Adrenal gland (tissue), 12 donors: Measurements from ENCODE around the gene SPRR2D. TPM values are rescaled to one million over a fixed set of nuclear protein-coding genes. Genes with fewer than 3 reads are reported as not detected.
"Not testable (repeated sequence)": the region's sequence is repeated elsewhere in the genome, so short reads cannot be mapped to it uniquely, and the experiment has no call there.

Experiments
- DNase-seq, 7 donors: peaks; one replicate each; pipeline ENCODE4 v3.0.0-alpha.2; 2019 to 2020
- H3K27ac ChIP-seq, 5 donors: fragments of 200-600 bp; sonication (generic) in 4 of 5; 1 replicate in 3 of 5; 2 replicates in 2 of 5; pipeline versions ENCODE4 v1.5.1 to v1.8.0; 2016 to 2020; ENCODE audit warnings: mild to moderate bottlenecking in 1 of 5
- H3K27me3 ChIP-seq: fragments of 200-600 bp; 2 replicates; pipeline ENCODE4 v1.8.0; 2021
- H3K36me3 ChIP-seq, 2 donors: fragments of 200-600 bp; replicated peaks in 1 of 2; 1 replicate in 1 of 2; 2 replicates in 1 of 2; pipeline versions ENCODE4 v1.5.1 to v1.8.0; 2018 to 2022
- H3K4me1 ChIP-seq, 2 donors: fragments of 200-600 bp; replicated peaks in 1 of 2; 1 replicate in 1 of 2; 2 replicates in 1 of 2; pipeline versions ENCODE4 v1.5.1 to v1.8.0; 2018 to 2021
- H3K4me3 ChIP-seq, 4 donors: fragments of 200-600 bp; sonication (generic) in 3 of 4; one replicate each; pipeline ENCODE4 v1.5.1; 2016 to 2018
- H3K9me3 ChIP-seq, 3 donors: fragments of 200-600 bp; sonication (generic) in 1 of 3; replicated peaks in 1 of 3; 1 replicate in 2 of 3; 2 replicates in 1 of 3; pipeline versions ENCODE4 v1.5.1 to v1.8.0; 2016 to 2021
- POLR2A ChIP-seq, 2 donors: fragments of 450-650 bp; IDR thresholded peaks; one replicate each; pipeline ENCODE4 v1.6.1; 2017; ENCODE audit warnings: antibody characterized with exemption in 2 of 2, mild to moderate bottlenecking in 2 of 2, moderate library complexity in 1 of 2
- WGBS, 4 donors: extraction: QIAGEN DNeasy Blood & Tissue Kit in 2 of 4; methylation state at CpG; one replicate each; pipeline versions ENCODE4 v1.1.5 to v1.1.7; 2013 to 2017; 5-methylcytosine and 5-hydroxymethylcytosine counted together
- intact Hi-C, 2 donors: fragments of 100-400 bp; cut with DNase I; formaldehyde crosslinking; loops; one replicate each; pipeline versions ENCODE4 v1.14.1 to v1.15.0; 2022 to 2023
- polyA plus RNA-seq, 3 donors: library from polyadenylated mRNA; stranded (reverse); fragments of 200-250 nt in 2 of 3; fragments of 350-450 nt in 1 of 3; fragmentation: Illumina TruSeq in 1 of 3; extraction: RNeasy Lipid Tissue Mini Kit (QIAGEN cat#74804) in 1 of 3; gene quantifications; one replicate each; pipeline ENCODE4 v1.2.3, GENCODE V29; 2013 to 2014
- total RNA-seq, 9 donors: library from RNA; depleted of rRNA in 4 of 9; stranded (reverse); fragments of >200 nt in 4 of 9; fragments of 120-200 nt in 1 of 9; fragmentation: NEBNext Ultra II Directional in 1 of 9; extraction: Animal tissue kit (Norgen Biotek cat#: 25700) in 1 of 9; gene quantifications; one replicate each; pipeline versions ENCODE4 v1.1.0 to v1.2.4, GENCODE V29; 2013 to 2023
- TF ChIP-seq, protein P1 (sequence below), 6 experiments: fragments of 450-650 bp in 4 of 6; fragments of 200-600 bp in 2 of 6; sonication (generic) in 1 of 6; IDR thresholded peaks; 1 replicate in 5 of 6; 2 replicates in 1 of 6; pipeline versions ENCODE4 v1.5.1 to v1.8.0; 2016 to 2021; ENCODE audit warnings: antibody characterized with exemption in 6 of 6, mild to moderate bottlenecking in 2 of 6, moderate library complexity in 1 of 6
- donor health status: healthy with polysubstance abuse.
- donor health status: Bipolar disorder and iron deficiency.
- donor health status: DM: yes; HTN: yes; CAD: no.
- donor health status: DM: no; HTN: no; CAD: no.
- donor health status: DM: no; HTN: no; CAD: no.
- donor health status: DM: yes; HTN: yes; CAD: no.

Gene SPRR2D
- total and polyA plus RNA-seq, 12 donors: 0.71 to 0.88 TPM; not detected in 10

DNA sequence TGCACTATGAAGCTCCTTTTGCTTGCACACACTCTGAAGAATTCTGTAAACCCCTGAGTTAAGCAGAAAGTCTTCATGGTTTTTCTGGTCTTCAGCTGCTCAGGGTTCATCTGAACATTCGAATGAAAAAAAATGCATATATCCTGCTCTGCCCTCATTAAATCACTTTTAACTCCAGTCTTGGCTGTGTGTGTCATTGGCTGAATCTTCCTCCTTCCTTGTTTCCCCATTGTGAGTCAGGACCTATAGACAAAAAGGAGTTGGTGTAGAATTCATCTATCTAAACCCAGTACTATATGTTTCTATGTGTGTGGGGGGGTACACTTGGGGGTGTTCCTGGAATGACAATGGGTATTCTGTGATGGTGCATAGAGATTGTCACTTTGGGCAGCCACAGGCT lies 16.5 kb downstream of the SPRR2D start:
- no peak for DNase-seq
- Histone ChIP-seq H3K27me3 (no peaks in the 10 kb centered on the region), H3K36me3 (no peaks in the 10 kb centered on the region), H3K4me3 (no peak overlapping the region), H3K27ac (no peak overlapping the region), H3K4me1 (no peaks in the 10 kb centered on the region), H3K9me3 (no peaks in the 10 kb centered on the region)
- intact Hi-C loops: no loop called here
- no peak for TF ChIP-seq POLR2A (IDR thresholded peaks at IDR 0.05)
- TF ChIP-seq, protein P1, sequence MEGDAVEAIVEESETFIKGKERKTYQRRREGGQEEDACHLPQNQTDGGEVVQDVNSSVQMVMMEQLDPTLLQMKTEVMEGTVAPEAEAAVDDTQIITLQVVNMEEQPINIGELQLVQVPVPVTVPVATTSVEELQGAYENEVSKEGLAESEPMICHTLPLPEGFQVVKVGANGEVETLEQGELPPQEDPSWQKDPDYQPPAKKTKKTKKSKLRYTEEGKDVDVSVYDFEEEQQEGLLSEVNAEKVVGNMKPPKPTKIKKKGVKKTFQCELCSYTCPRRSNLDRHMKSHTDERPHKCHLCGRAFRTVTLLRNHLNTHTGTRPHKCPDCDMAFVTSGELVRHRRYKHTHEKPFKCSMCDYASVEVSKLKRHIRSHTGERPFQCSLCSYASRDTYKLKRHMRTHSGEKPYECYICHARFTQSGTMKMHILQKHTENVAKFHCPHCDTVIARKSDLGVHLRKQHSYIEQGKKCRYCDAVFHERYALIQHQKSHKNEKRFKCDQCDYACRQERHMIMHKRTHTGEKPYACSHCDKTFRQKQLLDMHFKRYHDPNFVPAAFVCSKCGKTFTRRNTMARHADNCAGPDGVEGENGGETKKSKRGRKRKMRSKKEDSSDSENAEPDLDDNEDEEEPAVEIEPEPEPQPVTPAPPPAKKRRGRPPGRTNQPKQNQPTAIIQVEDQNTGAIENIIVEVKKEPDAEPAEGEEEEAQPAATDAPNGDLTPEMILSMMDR (IDR thresholded peaks at IDR 0.05): no peak
- WGBS, 4 donors: 71 to 91% (median 85%) methylated on average over 1 of the region's 1 CpG

- intact Hi-C loops: no loop called here
Measured at GRCh38 chr1:153023109-153023508, 17.8 kb downstream of the SPRR2D start.

DNA sequence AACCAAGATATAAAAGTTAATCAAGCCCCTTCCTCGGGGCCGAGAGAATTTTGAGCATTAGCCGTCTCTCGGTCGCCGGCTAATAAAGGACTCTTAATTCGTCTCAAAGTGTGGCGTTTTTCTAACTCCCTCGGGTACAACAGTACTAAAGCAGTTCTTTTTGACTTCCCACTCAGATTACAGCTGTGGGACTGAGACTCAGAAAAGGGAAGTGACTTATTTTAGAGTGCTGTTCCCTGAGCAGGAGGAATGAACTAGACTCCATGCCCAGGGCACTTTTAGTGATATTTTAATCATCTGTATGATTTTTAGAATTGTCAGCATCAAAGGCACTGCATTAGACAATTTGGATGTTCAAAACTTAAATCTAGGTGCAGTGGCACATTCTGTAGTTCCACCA lies 18.6 kb downstream of the SPRR2D start:
- WGBS, 4 donors: 64 to 73% (median 70%) methylated on average over 9 of the region's 9 CpGs

More at GRCh38 chr1:153023109-153023508, 17.8 kb downstream of the SPRR2D start:
- TF ChIP-seq, protein P1 (IDR thresholded peaks at IDR 0.05): no peak
- TF ChIP-seq POLR2A (IDR thresholded peaks at IDR 0.05): no peak
- Histone ChIP-seq H3K27me3 (no peaks in the 10 kb centered on the region), H3K4me1 (no peaks in the 10 kb centered on the region), H3K4me3 (no peak overlapping the region), H3K36me3 (no peaks in the 10 kb centered on the region), H3K27ac (no peak overlapping the region), H3K9me3 (no peaks in the 10 kb centered on the region)
- peak in 5 of 7 donors; percentile 26 to 56 (median 42) for DNase-seq
- 62 to 77% (median 67%) methylated on average over 4 to 7 of the region's 7 CpGs for WGBS, 4 donors

GRCh38 chr1:153021829-153022228 lies 19.1 kb downstream of the SPRR2D start:
- 39 to 50% (median 43%) methylated on average over 2 of the region's 2 CpGs for WGBS, 4 donors
- H3K4me1 ChIP-seq, DNase-seq, H3K36me3 ChIP-seq, H3K27me3 ChIP-seq, H3K27ac ChIP-seq, H3K9me3 ChIP-seq, H3K4me3 ChIP-seq, intact Hi-C loops: not testable (repeated sequence)

More for the DNA sequence above, 18.6 kb downstream of the SPRR2D start:
- H3K27ac ChIP-seq, intact Hi-C loops, DNase-seq, H3K4me1 ChIP-seq, H3K27me3 ChIP-seq, H3K36me3 ChIP-seq, H3K4me3 ChIP-seq, H3K9me3 ChIP-seq: not testable (repeated sequence)

DNA sequence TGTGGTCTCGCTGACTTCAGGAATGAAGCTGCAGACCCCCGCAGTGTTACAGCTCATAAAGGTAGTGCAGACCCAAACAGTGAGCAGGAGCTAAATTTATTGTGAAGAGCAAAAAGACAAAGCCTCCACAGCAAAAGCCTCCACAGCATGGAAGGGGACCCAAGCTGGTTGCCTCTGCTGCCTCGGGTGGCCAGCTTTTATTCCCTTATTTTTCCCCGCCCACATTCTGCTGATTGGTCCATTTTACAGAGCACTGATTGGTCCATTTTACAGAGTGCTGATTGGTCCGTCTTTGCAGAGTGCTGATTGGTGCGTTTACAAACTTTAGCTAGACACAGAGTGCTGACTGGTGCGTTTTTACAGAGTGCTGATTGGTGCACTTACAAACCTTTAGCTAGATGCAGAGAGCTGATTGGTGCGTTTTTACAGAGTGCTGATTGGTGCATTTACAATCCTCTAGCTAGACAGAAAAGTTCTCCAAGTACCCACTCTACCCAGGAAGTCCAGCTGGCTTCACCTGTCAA lies 29.6 kb downstream of the SPRR2D start:
- H3K4me3 ChIP-seq, DNase-seq, intact Hi-C loops, H3K4me1 ChIP-seq, H3K9me3 ChIP-seq, H3K27ac ChIP-seq, H3K36me3 ChIP-seq, H3K27me3 ChIP-seq: not testable (repeated sequence)
- WGBS, 4 donors: 80 to 87% (median 83%) methylated on average over 8 of the region's 8 CpGs

DNA sequence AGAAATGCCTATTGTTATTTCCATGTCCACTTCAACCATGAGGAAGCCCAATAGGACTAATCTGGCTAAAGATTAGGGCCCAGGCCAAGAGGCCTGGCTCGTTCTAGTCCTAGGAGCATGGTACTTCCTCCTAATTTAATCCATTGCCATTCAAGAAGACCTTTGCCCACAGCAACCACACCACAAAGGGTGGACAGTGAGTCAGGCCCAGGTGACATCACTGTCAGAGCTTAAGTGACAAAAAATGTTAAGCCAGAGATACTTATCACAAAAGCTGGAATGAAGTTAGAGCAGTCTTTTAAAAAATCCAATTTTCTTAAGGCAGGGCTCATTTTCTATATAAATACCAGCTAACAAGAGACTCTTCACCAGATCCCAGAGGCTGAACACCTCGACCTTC lies 39.5 kb downstream of the SPRR2D start, which contains the start of gene SPRR3:
Gene SPRR3, plus strand, starts transcription at position 368 of the 400 bp plus-strand sequence. CDS start 1,272 bp downstream, outside the sequence.
- TF ChIP-seq, protein P1 (IDR thresholded peaks at IDR 0.05): no peak
- no peak for TF ChIP-seq POLR2A (IDR thresholded peaks at IDR 0.05)
- DNase-seq: no peak
- Histone ChIP-seq H3K4me3 (no peak within 1 kb of the TSS), H3K9me3 (no peaks in the 10 kb centered on the region), H3K27me3 (no peaks in the 10 kb centered on the region), H3K27ac (no peak within 1 kb of the TSS), H3K4me1 (no peaks in the 10 kb centered on the region), H3K36me3 (no peaks in the 10 kb centered on the region)
- intact Hi-C loops: no loop called here
- WGBS, 4 donors: 72 to 94% (median 80%) methylated on average over 2 of the region's 2 CpGs
